Endodermal cell (in vitro differentiated cells): ENCODE data around the gene ANO5. TPM values are rescaled to one million over a fixed set of nuclear protein-coding genes. Genes with fewer than 3 reads are reported as not detected.

Experiments used
- DNase-seq: peaks from one replicate; pipeline ENCODE4 v3.0.0-alpha.2; 2017
- H3K27ac ChIP-seq: 2 replicates; pipeline ENCODE4 v1.5.1; 2013; ENCODE audit warnings: mild to moderate bottlenecking, low read depth, low read length, moderate library complexity
- H3K27me3 ChIP-seq: 2 replicates; pipeline ENCODE4 v1.6.1; 2013; ENCODE audit warnings: mild to moderate bottlenecking, low read length, moderate library complexity; ENCODE audit not compliant: insufficient read depth, control insufficient read depth, poor library complexity, severe bottlenecking
- H3K36me3 ChIP-seq: 2 replicates; pipeline ENCODE4 v1.7.0; 2013; ENCODE audit warnings: mild to moderate bottlenecking, low read length, moderate library complexity; ENCODE audit not compliant: control insufficient read depth, insufficient read depth
- H3K4me1 ChIP-seq: one replicate; pipeline ENCODE4 v1.7.0; 2013; ENCODE audit warnings: low read length; ENCODE audit not compliant: control insufficient read depth, insufficient read depth
- H3K4me3 ChIP-seq: 2 replicates; pipeline ENCODE4 v1.5.1; 2013; ENCODE audit warnings: mild to moderate bottlenecking, low read length, moderate library complexity
- H3K9ac ChIP-seq: 2 replicates; pipeline ENCODE4 v1.6.1; 2013; ENCODE audit warnings: mild to moderate bottlenecking, low read length, moderate library complexity; ENCODE audit not compliant: poor library complexity, severe bottlenecking; ENCODE audit errors: extremely low read depth
- H3K9me3 ChIP-seq: 2 replicates; pipeline ENCODE4 v1.6.1; 2013; ENCODE audit warnings: mild to moderate bottlenecking, low read length, moderate library complexity; ENCODE audit not compliant: control insufficient read depth
- H3K27ac Mint-ChIP-seq: 2 replicates; pipeline ENCODE4 v1.8.0; 2020; ENCODE audit warnings: mixed read lengths
- H3K27me3 Mint-ChIP-seq: 2 replicates; pipeline ENCODE4 v1.8.0; 2021; ENCODE audit warnings: mild to moderate bottlenecking, mixed read lengths; ENCODE audit not compliant: insufficient read depth
- H3K36me3 Mint-ChIP-seq: 2 replicates; pipeline ENCODE4 v1.8.0; 2020; ENCODE audit warnings: low read depth, mixed read lengths
- H3K4me1 Mint-ChIP-seq: 2 replicates; pipeline ENCODE4 v1.8.0; 2020; ENCODE audit warnings: mixed read lengths
- H3K4me3 Mint-ChIP-seq: 2 replicates; pipeline ENCODE4 v1.8.0; 2020; ENCODE audit warnings: mild to moderate bottlenecking, moderate library complexity, mixed read lengths
- H3K9me3 Mint-ChIP-seq: 2 replicates; pipeline ENCODE4 v1.8.0; 2020; ENCODE audit warnings: mild to moderate bottlenecking, mixed read lengths
- WGBS, 2 experiments: methylation state at CpG; one replicate each; pipeline versions ENCODE4 v1.1.5 to v1.1.7; 2013; ENCODE audit warnings: missing lambda C conversion rate in 2 of 2, mixed read lengths in 1 of 2; ENCODE audit not compliant: insufficient coverage in 1 of 2, insufficient read length in 1 of 2; 5-methylcytosine and 5-hydroxymethylcytosine counted together
- total RNA-seq, 2 donors: library from RNA; stranded (reverse); fragmentation: NEBNext Ultra II Directional in 1 of 2; extraction: Animal tissue kit (Norgen Biotek cat#: 25700) in 1 of 2; gene quantifications; 2 replicates in 1 of 2; 3 replicates in 1 of 2; pipeline ENCODE4 v1.2.1, GENCODE V29; 2021
- TF ChIP-seq, protein P1 (sequence below): fragments of 200-600 bp; sonication (generic); conservative IDR thresholded peaks from 2 replicates; pipeline ENCODE4 v1.5.0; 2021; ENCODE audit warnings: antibody characterized with exemption, mild to moderate bottlenecking

Gene ANO5
- total RNA-seq, 2 donors from 2014 or later, result 6.2 to 8.9 TPM

DNA sequence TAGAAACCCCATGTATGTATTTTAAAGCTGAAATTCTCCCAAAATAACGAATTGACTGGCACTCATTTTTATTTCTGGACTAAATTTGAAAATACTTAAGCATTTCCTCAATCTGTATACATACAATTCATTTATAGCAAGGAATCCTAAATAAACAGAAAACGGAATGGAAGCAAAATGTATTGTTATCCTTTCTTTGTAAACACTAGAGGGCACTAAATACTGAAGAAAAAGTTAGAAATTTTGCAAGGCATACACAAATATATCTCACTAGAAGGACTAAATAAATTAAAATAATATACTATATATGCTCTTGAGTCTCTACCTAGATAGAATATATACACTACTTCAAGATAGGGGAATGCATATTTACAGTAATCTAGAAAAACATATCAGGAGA, 23.1 kb upstream of the ANO5 start:
- Mint-ChIP-seq H3K27me3 (no peaks in the 10 kb centered on the region), H3K27ac (no peak overlapping the region), H3K4me3 (no peak overlapping the region), H3K9me3 (no peaks in the 10 kb centered on the region), H3K4me1 (no peaks in the 10 kb centered on the region), H3K36me3 (no peaks in the 10 kb centered on the region)
- Histone ChIP-seq H3K36me3 (no peaks in the 10 kb centered on the region), H3K9me3 (no peaks in the 10 kb centered on the region), H3K9ac (no peak overlapping the region), H3K27me3 (no peaks in the 10 kb centered on the region), H3K4me3 (no peak overlapping the region), H3K4me1 (no peaks in the 10 kb centered on the region), H3K27ac (no peak overlapping the region)
- DNase-seq, result no peak
- WGBS, 2 experiments, result 0% methylated on average over 1 of the region's 2 CpGs; no CpG with 5 or more reads in 1 of the 2 experiments
- TF ChIP-seq, protein P1, sequence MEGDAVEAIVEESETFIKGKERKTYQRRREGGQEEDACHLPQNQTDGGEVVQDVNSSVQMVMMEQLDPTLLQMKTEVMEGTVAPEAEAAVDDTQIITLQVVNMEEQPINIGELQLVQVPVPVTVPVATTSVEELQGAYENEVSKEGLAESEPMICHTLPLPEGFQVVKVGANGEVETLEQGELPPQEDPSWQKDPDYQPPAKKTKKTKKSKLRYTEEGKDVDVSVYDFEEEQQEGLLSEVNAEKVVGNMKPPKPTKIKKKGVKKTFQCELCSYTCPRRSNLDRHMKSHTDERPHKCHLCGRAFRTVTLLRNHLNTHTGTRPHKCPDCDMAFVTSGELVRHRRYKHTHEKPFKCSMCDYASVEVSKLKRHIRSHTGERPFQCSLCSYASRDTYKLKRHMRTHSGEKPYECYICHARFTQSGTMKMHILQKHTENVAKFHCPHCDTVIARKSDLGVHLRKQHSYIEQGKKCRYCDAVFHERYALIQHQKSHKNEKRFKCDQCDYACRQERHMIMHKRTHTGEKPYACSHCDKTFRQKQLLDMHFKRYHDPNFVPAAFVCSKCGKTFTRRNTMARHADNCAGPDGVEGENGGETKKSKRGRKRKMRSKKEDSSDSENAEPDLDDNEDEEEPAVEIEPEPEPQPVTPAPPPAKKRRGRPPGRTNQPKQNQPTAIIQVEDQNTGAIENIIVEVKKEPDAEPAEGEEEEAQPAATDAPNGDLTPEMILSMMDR, result peak; percentile 71

DNA sequence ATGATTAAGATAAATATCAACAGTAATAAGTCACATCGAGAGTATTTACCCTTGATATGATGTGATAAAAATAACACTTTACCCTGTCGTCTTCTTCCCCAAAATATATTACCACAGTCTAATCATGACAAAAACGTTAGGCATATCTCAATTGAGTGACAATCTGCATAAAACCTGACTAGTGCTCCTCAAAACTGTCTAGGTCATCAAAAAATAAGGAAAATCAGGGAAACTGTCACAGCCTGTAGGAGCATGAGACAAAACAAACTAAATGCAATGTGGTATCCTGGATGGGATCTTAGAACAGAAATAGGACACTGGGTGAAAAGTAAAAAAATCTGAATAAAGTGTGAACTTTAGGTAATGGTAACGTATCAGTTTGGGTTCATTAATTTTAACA, 19.4 kb upstream of the ANO5 start:
- TF ChIP-seq, protein P1, result no peak

DNA sequence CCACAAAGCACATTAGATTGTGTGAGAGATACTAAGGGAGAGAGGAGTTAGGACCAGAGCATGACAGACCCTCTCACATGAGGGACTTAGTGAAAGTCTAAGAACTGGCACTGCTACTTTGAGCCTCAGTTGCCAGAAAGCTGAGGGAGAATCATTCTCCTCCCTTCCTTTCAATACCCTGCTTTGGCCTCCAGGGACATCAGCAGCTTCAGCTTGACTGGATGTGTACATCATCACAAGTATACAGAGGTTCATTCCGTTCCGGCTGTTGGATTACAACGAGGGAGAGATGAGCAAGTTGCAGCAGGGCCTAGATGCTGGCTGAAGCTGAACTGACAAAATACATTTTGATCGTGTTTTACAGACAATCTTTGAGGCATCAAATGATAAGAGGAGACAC, 15.7 kb upstream of the ANO5 start:
- H3K27ac Mint-ChIP-seq, result no peak overlapping the region
- H3K36me3 ChIP-seq, result no peaks in the 10 kb centered on the region
- 91 to 94% methylated on average over 2 to 4 of the region's 4 CpGs for WGBS, 2 experiments

More for the DNA sequence above, 19.4 kb upstream of the ANO5 start:
- Mint-ChIP-seq H3K36me3 (no peaks in the 10 kb centered on the region), H3K9me3 (no peaks in the 10 kb centered on the region), H3K27me3 (no peaks in the 10 kb centered on the region), H3K4me1 (no peaks in the 10 kb centered on the region), H3K27ac (no peak overlapping the region), H3K4me3 (no peak overlapping the region)
- Histone ChIP-seq H3K9me3 (no peaks in the 10 kb centered on the region), H3K4me3 (no peak overlapping the region), H3K27me3 (no peaks in the 10 kb centered on the region), H3K4me1 (no peaks in the 10 kb centered on the region), H3K36me3 (no peaks in the 10 kb centered on the region), H3K27ac (no peak overlapping the region), H3K9ac (no peak overlapping the region)
- no peak for DNase-seq
- WGBS, 2 experiments, result 87 to 92% methylated on average over 2 to 3 of the region's 4 CpGs

More for the DNA sequence above, 15.7 kb upstream of the ANO5 start:
- no peak overlapping the region for H3K9ac ChIP-seq
- Mint-ChIP-seq H3K4me3 (no peak overlapping the region), H3K36me3 (no peaks in the 10 kb centered on the region), H3K9me3 (no peaks in the 10 kb centered on the region), H3K4me1 (peaks cover 1% of the 10 kb centered on the region), H3K27me3 (no peaks in the 10 kb centered on the region)
- TF ChIP-seq, protein P1, result peak; percentile 64
- no peaks in the 10 kb centered on the region for H3K27me3 ChIP-seq
- H3K4me1 ChIP-seq, result no peaks in the 10 kb centered on the region
- H3K4me3 ChIP-seq, result no peak overlapping the region
- DNase-seq, result no peak
- H3K9me3 ChIP-seq, result no peaks in the 10 kb centered on the region
- H3K27ac ChIP-seq, result no peak overlapping the region
